Measurements from ENCODE around the gene SPOCK3. TPM values are rescaled to one million over a fixed set of nuclear protein-coding genes. Genes with fewer than 3 reads are reported as not detected.
A peak's percentile ranks its signal among the peaks of the same experiment; 100 is the strongest.
"Not testable (repeated sequence)": the region's sequence is repeated elsewhere in the genome, so short reads cannot be mapped to it uniquely, and the experiment has no call there.

SPOCK3 gene
- total RNA-seq, 1 experiment from 2014 or later, result not detected

DNA sequence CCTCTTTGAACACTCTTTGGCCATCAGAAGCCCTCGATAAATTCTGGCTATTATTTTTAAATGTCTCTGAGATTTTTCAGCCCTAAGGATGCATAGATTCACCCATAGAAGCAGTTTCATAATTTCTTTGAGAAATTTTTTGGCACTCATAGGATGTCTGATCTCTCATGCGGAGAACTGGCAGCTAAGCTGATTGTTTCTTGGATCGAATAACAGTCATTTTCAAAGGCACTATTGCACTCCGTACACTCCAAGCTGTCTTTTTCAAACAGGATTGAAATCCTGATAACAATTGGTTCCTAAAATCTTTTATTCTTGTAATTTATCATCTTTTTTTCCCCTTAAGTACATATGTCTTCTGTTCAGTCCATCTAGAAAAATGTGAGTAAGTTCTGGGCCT, 411.9 kb downstream of the SPOCK3 start:
- H2AFZ ChIP-seq (ENCODE audit: low read length), result no peak overlapping the region

DNA sequence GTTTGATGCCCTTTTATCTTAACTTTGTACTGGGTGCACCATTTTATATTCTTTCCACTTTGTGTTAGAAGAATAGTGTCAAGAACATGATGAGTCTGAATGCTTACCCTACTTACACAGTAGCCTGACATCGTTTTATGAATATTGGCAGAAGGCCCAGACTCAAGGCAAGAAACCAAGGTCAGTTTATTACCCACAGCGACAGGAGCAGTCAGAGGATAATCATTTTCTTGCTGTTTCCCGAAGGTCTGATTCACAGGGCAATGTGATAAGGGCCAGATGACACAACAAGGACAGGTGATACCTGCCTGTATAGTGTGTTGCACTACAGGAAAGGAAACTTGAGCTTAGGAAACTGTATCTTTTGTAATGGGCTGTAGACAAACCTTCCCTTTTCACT, 417.4 kb downstream of the SPOCK3 start:
- Histone ChIP-seq H4K20me1 (ENCODE audit: insufficient read depth, low read depth, low read length) (no peaks in the 10 kb centered on the region), H3K79me2 (ENCODE audit: low read length) (no peaks in the 10 kb centered on the region), H3K9me3 (ENCODE audit: low read length) (peaks cover 44% of the 10 kb centered on the region), H3K27ac (ENCODE audit: low read length) (no peak overlapping the region), H3K27me3 (ENCODE audit: low read length) (no peaks in the 10 kb centered on the region), H3K36me3 (ENCODE audit: insufficient read depth, low read length) (no peaks in the 10 kb centered on the region), H3K4me3 (ENCODE audit: low read length) (no peak overlapping the region), H3K4me2 (ENCODE audit: low read depth, low read length, poor library complexity, severe bottlenecking) (no peak overlapping the region), H3K9me2 (replicated peaks; ENCODE audit: insufficient read depth, low read length) (no peaks in the 10 kb centered on the region), H3K9ac (ENCODE audit: low read length) (no peak overlapping the region), H3K4me1 (ENCODE audit: low read length) (no peaks in the 10 kb centered on the region), H2AFZ (ENCODE audit: low read length) (no peak overlapping the region)
- no peak for DNase-seq

More for the DNA sequence above, 411.9 kb downstream of the SPOCK3 start:
- H3K4me2 ChIP-seq (ENCODE audit: low read depth, low read length, poor library complexity, severe bottlenecking), result no peak overlapping the region
- H3K9me2 ChIP-seq (replicated peaks; ENCODE audit: insufficient read depth, low read length), result no peaks in the 10 kb centered on the region
- H3K4me3 ChIP-seq (ENCODE audit: low read length), result no peak overlapping the region
- no peak for DNase-seq
- H4K20me1 ChIP-seq (ENCODE audit: insufficient read depth, low read depth, low read length), result no peaks in the 10 kb centered on the region
- H3K36me3 ChIP-seq (ENCODE audit: insufficient read depth, low read length), result no peaks in the 10 kb centered on the region
- no peaks in the 10 kb centered on the region for H3K27me3 ChIP-seq (ENCODE audit: low read length)
- peaks cover 48% of the 10 kb centered on the region for H3K9me3 ChIP-seq (ENCODE audit: low read length)
- no peak overlapping the region for H3K9ac ChIP-seq (ENCODE audit: low read length)
- H3K27ac ChIP-seq (ENCODE audit: low read length), result no peak overlapping the region
- no peaks in the 10 kb centered on the region for H3K4me1 ChIP-seq (ENCODE audit: low read length)
- H3K79me2 ChIP-seq (ENCODE audit: low read length), result no peaks in the 10 kb centered on the region

DNA sequence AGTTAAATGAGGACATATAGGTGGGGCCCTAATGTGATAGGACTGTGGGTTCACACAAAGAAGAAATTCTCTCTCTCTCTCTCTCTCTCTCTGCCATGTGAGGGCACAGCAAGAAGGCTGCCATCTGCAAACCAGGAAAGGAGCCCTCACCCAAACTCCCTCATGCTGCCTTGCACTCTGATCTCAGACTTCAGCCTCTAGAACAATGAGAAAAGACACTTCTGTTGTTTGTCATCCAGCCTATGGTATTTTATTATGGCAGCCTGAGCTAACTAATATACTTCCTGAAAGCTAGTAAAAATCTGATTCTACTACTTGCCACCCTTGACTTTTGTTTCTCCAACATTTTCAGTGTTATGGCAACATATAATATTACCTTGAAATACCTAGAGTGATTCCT, 425.9 kb downstream of the SPOCK3 start:
- H3K27me3 ChIP-seq (ENCODE audit: low read length), result no peaks in the 10 kb centered on the region
- H3K9me3 ChIP-seq (ENCODE audit: low read length), result peaks cover 56% of the 10 kb centered on the region
- H3K9me2 ChIP-seq (replicated peaks; ENCODE audit: insufficient read depth, low read length), result no peaks in the 10 kb centered on the region
- no peaks in the 10 kb centered on the region for H3K79me2 ChIP-seq (ENCODE audit: low read length)
- H3K27ac ChIP-seq (ENCODE audit: low read length), result no peak overlapping the region
- no peaks in the 10 kb centered on the region for H3K4me1 ChIP-seq (ENCODE audit: low read length)
- H4K20me1 ChIP-seq (ENCODE audit: insufficient read depth, low read depth, low read length), result no peaks in the 10 kb centered on the region
- no peak overlapping the region for H3K4me3 ChIP-seq (ENCODE audit: low read length)
- H3K9ac ChIP-seq (ENCODE audit: low read length), result no peak overlapping the region
- no peak overlapping the region for H3K4me2 ChIP-seq (ENCODE audit: low read depth, low read length, poor library complexity, severe bottlenecking)
- no peaks in the 10 kb centered on the region for H3K36me3 ChIP-seq (ENCODE audit: insufficient read depth, low read length)
- no peak for DNase-seq
- H2AFZ ChIP-seq (ENCODE audit: low read length), result no peak overlapping the region

DNA sequence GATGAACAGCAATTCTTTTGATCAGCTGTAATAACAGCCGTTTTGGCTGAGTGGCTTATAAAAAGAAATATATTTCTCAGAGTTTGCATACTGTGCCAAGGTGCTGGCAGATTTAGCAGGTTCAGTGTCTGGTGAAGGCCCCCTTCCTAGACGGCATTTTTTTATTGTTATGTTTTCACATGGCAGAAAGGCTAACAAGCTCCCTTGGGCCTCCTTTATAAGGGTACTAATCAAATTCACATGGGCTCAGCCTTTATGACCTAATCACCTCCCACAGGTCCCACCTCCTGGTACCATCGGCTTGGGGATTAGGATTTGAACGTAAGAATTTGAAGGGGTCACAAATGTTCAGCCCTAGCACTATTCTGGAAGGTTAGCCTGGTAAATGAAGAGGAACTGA, 431.9 kb downstream of the SPOCK3 start:
- no peak overlapping the region for H3K9ac ChIP-seq (ENCODE audit: low read length)
- no peaks in the 10 kb centered on the region for H3K79me2 ChIP-seq (ENCODE audit: low read length)
- no peaks in the 10 kb centered on the region for H3K9me2 ChIP-seq (replicated peaks; ENCODE audit: insufficient read depth, low read length)
- no peaks in the 10 kb centered on the region for H3K4me1 ChIP-seq (ENCODE audit: low read length)
- H3K27ac ChIP-seq (ENCODE audit: low read length), result no peak overlapping the region
- H3K9me3 ChIP-seq (ENCODE audit: low read length), result peaks cover 49% of the 10 kb centered on the region
- H3K27me3 ChIP-seq (ENCODE audit: low read length), result no peaks in the 10 kb centered on the region
- H3K4me3 ChIP-seq (ENCODE audit: low read length), result no peak overlapping the region
- H4K20me1 ChIP-seq (ENCODE audit: insufficient read depth, low read depth, low read length), result no peaks in the 10 kb centered on the region
- no peaks in the 10 kb centered on the region for H3K36me3 ChIP-seq (ENCODE audit: insufficient read depth, low read length)
- DNase-seq, result no peak
- H3K4me2 ChIP-seq (ENCODE audit: low read depth, low read length, poor library complexity, severe bottlenecking), result no peak overlapping the region
- H2AFZ ChIP-seq (ENCODE audit: low read length), result no peak overlapping the region

DNA sequence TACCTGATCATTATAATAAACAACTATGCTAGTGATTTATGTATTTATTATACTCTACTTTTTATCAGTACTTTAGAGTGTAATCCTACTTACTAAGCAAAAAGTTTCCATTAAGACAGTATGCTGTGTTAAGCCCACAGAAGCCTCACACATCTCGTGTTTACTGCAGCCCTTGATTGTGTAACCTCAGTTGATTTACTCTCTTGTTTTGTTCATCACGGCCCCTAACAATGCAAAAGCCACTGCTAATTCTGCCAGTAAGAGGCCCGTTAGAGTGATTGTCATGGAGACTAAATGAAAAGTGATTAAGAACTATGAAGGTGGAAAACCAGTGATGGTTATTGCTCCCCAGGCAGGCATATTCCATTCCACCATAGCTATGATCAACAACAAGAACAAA, 436.2 kb downstream of the SPOCK3 start:
- no peaks in the 10 kb centered on the region for H3K9me2 ChIP-seq (replicated peaks; ENCODE audit: insufficient read depth, low read length)
- no peaks in the 10 kb centered on the region for H3K36me3 ChIP-seq (ENCODE audit: insufficient read depth, low read length)
- H3K27me3 ChIP-seq (ENCODE audit: low read length), result no peaks in the 10 kb centered on the region
- no peaks in the 10 kb centered on the region for H4K20me1 ChIP-seq (ENCODE audit: insufficient read depth, low read depth, low read length)
- no peak overlapping the region for H3K4me3 ChIP-seq (ENCODE audit: low read length)
- no peaks in the 10 kb centered on the region for H3K79me2 ChIP-seq (ENCODE audit: low read length)
- no peak overlapping the region for H3K4me2 ChIP-seq (ENCODE audit: low read depth, low read length, poor library complexity, severe bottlenecking)
- no peak overlapping the region for H3K9ac ChIP-seq (ENCODE audit: low read length)
- peaks cover 51% of the 10 kb centered on the region for H3K9me3 ChIP-seq (ENCODE audit: low read length)
- no peak overlapping the region for H3K27ac ChIP-seq (ENCODE audit: low read length)
- DNase-seq, result no peak
- no peaks in the 10 kb centered on the region for H3K4me1 ChIP-seq (ENCODE audit: low read length)
- H2AFZ ChIP-seq (ENCODE audit: low read length), result 0 out of 2 replicates have a peak overlapping the region, but pooled peaks have one; percentile 15

DNA sequence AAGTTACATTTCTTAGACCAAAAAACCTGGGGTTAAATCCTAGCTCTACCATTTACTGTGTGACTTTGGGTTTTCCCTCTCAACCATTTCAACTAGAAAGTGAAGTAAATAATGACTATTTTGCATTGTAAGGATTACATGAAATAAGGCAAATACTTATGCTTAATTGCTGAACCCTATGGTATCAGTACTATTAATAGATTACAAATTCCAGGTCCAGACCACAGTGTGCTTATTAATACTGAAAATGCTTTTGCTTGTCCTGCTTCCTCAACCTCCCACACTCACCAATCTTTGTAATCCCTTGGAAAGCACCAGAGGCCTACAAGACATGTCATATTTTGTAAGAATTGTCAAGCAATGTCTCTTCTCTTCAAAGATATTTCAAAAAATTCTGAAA, 456.5 kb downstream of the SPOCK3 start:
- peaks cover 74% of the 10 kb centered on the region for H3K9me3 ChIP-seq (ENCODE audit: low read length)
- H3K79me2 ChIP-seq (ENCODE audit: low read length), result no peaks in the 10 kb centered on the region
- H3K9me2 ChIP-seq (replicated peaks; ENCODE audit: insufficient read depth, low read length), result no peaks in the 10 kb centered on the region
- no peaks in the 10 kb centered on the region for H3K27me3 ChIP-seq (ENCODE audit: low read length)
- DNase-seq, result no peak
- no peak overlapping the region for H3K4me3 ChIP-seq (ENCODE audit: low read length)
- H4K20me1 ChIP-seq (ENCODE audit: insufficient read depth, low read depth, low read length), result no peaks in the 10 kb centered on the region
- H3K36me3 ChIP-seq (ENCODE audit: insufficient read depth, low read length), result no peaks in the 10 kb centered on the region
- H3K27ac ChIP-seq (ENCODE audit: low read length), result no peak overlapping the region
- no peak overlapping the region for H3K4me2 ChIP-seq (ENCODE audit: low read depth, low read length, poor library complexity, severe bottlenecking)
- H2AFZ ChIP-seq (ENCODE audit: low read length), result no peak overlapping the region
- H3K9ac ChIP-seq (ENCODE audit: low read length), result no peak overlapping the region
- H3K4me1 ChIP-seq (ENCODE audit: low read length), result no peaks in the 10 kb centered on the region

DNA sequence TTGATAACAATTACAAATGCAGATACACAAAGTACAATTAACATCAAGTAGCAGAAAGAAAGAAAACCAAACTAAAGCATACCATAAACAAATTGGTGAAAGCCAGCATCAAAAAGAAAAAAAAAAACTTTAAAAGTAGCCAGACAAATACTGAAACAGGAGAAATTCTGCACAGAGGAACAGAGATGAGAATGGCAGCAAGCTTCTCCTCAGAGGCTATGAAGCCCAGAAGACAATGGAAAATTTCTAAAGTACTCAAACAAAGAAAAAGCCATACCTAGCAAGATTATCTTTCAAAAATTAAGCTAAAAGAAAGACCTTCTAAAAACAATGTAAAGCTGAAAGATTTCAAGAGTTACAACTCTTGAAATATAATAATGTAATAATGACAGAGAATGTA, 471.3 kb downstream of the SPOCK3 start:
- Histone ChIP-seq H3K4me1 (ENCODE audit: low read length) (no peaks in the 10 kb centered on the region), H2AFZ (ENCODE audit: low read length) (no peak overlapping the region), H3K36me3 (ENCODE audit: insufficient read depth, low read length) (no peaks in the 10 kb centered on the region)

DNA sequence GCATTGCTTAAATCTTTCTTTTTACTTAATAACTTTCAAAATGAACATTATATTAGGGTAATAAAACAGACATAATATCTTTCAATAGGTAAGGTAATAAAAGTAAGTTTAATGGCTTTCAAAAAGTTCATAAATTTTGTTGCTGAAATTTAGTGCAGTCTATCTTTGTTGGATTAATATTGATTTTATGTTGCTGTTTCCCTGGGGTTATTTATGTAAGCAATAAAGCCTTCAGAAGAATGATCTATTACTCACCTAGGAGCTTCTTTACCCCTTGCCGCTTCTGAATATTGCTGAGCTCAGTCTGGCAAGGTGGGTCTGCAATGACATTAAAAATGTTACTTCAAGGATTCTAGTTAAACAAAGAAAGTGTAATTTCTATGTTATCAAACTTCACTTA, 492.6 kb downstream of the SPOCK3 start:
- H3K4me2 ChIP-seq (ENCODE audit: low read depth, low read length, poor library complexity, severe bottlenecking), result no peak overlapping the region
- no peak overlapping the region for H3K9ac ChIP-seq (ENCODE audit: low read length)
- H3K79me2 ChIP-seq (ENCODE audit: low read length), result no peaks in the 10 kb centered on the region
- no peak overlapping the region for H3K27ac ChIP-seq (ENCODE audit: low read length)
- peaks cover 15% of the 10 kb centered on the region for H3K9me3 ChIP-seq (ENCODE audit: low read length)
- H2AFZ ChIP-seq (ENCODE audit: low read length), result no peak overlapping the region
- no peaks in the 10 kb centered on the region for H3K9me2 ChIP-seq (replicated peaks; ENCODE audit: insufficient read depth, low read length)
- no peaks in the 10 kb centered on the region for H4K20me1 ChIP-seq (ENCODE audit: insufficient read depth, low read depth, low read length)
- no peak for DNase-seq
- no peak overlapping the region for H3K4me3 ChIP-seq (ENCODE audit: low read length)
- H3K36me3 ChIP-seq (ENCODE audit: insufficient read depth, low read length), result no peaks in the 10 kb centered on the region
- H3K4me1 ChIP-seq (ENCODE audit: low read length), result no peaks in the 10 kb centered on the region
- H3K27me3 ChIP-seq (ENCODE audit: low read length), result no peaks in the 10 kb centered on the region

More for the DNA sequence above, 471.3 kb downstream of the SPOCK3 start:
- no peaks in the 10 kb centered on the region for H3K9me2 ChIP-seq (replicated peaks; ENCODE audit: insufficient read depth, low read length)
- no peaks in the 10 kb centered on the region for H3K27me3 ChIP-seq (ENCODE audit: low read length)
- H3K9ac ChIP-seq (ENCODE audit: low read length), result no peak overlapping the region
- no peak overlapping the region for H3K4me3 ChIP-seq (ENCODE audit: low read length)
- peaks cover 12% of the 10 kb centered on the region; the same call in 1 of the 2 replicates for H3K9me3 ChIP-seq (ENCODE audit: low read length)
- H3K4me2 ChIP-seq (ENCODE audit: low read depth, low read length, poor library complexity, severe bottlenecking), result no peak overlapping the region
- no peaks in the 10 kb centered on the region for H3K79me2 ChIP-seq (ENCODE audit: low read length)
- DNase-seq, result no peak
- no peak overlapping the region for H3K27ac ChIP-seq (ENCODE audit: low read length)
- no peaks in the 10 kb centered on the region for H4K20me1 ChIP-seq (ENCODE audit: insufficient read depth, low read depth, low read length)

DNA sequence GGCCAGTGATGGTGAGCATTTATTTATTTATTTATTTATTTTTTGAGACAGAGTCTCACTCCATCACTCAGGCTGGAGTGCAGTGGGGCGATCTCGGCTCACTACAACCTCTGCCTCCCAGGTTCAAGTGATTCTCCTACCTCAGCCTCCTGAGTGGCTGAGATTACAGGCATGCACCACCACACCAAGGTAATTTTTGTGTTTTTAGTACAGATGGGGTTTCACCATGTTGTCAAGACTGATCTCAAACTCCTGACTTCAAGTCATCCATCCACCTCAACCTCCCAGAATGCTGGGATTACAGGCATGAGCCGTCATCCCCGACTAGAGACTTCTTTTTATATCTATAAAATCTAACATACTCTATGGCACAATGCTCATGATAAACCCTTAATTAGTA, 495.1 kb downstream of the SPOCK3 start:
- not testable (repeated sequence) for H4K20me1 ChIP-seq (ENCODE audit: insufficient read depth, low read depth, low read length); H3K9me2 ChIP-seq (replicated peaks; ENCODE audit: insufficient read depth, low read length); H3K27ac ChIP-seq (ENCODE audit: low read length); H3K79me2 ChIP-seq (ENCODE audit: low read length); H3K4me2 ChIP-seq (ENCODE audit: low read depth, low read length, poor library complexity, severe bottlenecking); H3K4me1 ChIP-seq (ENCODE audit: low read length); H3K4me3 ChIP-seq (ENCODE audit: low read length); DNase-seq; H3K36me3 ChIP-seq (ENCODE audit: insufficient read depth, low read length); H3K9ac ChIP-seq (ENCODE audit: low read length); H3K27me3 ChIP-seq (ENCODE audit: low read length); H2AFZ ChIP-seq (ENCODE audit: low read length)
- peaks cover 20% of the 10 kb centered on the region for H3K9me3 ChIP-seq (ENCODE audit: low read length)
